RWPE1 (cell line): Measurements from ENCODE around the gene MINDY1.
A peak's percentile ranks its signal among the peaks of the same experiment; 100 is the strongest.

Source experiments
- CTCF ChIA-PET: fragments of 350-600 bp; sonication (Branson Sonifier 250); formaldehyde crosslinking; extraction: SDS; loops from one replicate; lab custom pipeline; 2021; lab: Yijun Ruan, JAX
- POLR2A ChIA-PET: fragments of 400-600 bp; formaldehyde crosslinking; extraction: SDS; loops from one replicate; lab custom pipeline; 2020; ENCODE audit warnings: antibody characterized with exemption; ENCODE audit not compliant: low non-redundant PET; lab: Yijun Ruan, JAX
- DNase-seq: peaks from one replicate; pipeline ENCODE4 v3.0.0; 2012; ENCODE audit warnings: low spot score
- H3K27ac ChIP-seq: fragments of 450-650 bp; 2 replicates; pipeline ENCODE4 v1.5.1; 2017
- TF ChIP-seq, protein P1 (sequence below): fragments of 450-650 bp; conservative IDR thresholded peaks from 2 replicates; pipeline ENCODE4 v1.5.1; 2017; ENCODE audit warnings: low read depth, mild to moderate bottlenecking

MINDY1 gene

DNA sequence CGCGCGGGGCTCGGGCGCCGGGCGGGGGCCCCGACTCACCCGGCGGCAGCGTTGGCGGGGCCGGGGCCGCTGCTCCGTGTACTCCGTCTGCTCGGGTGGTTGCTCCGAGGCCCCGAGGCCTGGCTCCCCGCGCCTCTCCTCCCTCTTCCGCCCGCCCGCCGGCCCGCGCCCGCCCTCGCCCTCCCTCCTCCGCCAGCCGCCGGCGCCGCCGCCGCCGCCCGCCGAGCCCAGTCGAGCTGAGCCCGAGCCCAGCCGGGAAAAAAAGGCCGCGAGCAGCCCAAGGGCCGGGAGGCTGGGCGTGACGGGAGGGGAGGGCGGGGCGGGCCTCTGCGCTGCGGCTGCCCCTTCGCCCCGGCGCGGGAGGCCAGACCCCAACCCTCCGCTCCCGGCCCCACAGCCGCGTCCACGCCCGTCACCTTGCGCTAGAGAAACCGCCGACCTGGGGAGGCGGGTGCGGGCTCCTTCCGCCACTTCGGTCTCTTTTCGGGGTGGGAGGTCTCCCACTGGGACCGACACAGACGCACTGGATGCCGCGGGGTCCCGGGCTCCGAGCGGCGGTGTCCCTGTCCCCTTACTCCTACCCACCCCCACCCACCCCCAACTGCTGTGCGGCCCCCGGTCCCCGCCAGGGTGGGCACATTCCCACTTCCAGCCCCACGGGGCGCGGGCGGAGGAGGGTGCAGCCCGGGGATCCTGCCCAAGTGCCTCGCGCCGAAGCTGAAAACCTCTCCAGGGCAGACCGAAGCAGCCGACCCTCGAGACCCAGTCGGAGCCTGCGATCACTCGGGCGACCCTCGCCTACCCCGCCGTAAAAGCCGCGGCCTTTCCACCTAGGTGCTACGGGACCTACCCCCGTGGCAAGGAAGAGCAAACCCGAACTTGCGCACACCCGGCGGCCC lies 31.9 kb downstream of the MINDY1 start, which contains the start of gene CERS2:
Gene CERS2 (minus strand): TSS at position 256 of the 899 bp plus-strand sequence. CDS start 5,745 bp downstream, outside the sequence.
- POLR2A ChIA-PET, result no interaction called here
- TF ChIP-seq, protein P1, sequence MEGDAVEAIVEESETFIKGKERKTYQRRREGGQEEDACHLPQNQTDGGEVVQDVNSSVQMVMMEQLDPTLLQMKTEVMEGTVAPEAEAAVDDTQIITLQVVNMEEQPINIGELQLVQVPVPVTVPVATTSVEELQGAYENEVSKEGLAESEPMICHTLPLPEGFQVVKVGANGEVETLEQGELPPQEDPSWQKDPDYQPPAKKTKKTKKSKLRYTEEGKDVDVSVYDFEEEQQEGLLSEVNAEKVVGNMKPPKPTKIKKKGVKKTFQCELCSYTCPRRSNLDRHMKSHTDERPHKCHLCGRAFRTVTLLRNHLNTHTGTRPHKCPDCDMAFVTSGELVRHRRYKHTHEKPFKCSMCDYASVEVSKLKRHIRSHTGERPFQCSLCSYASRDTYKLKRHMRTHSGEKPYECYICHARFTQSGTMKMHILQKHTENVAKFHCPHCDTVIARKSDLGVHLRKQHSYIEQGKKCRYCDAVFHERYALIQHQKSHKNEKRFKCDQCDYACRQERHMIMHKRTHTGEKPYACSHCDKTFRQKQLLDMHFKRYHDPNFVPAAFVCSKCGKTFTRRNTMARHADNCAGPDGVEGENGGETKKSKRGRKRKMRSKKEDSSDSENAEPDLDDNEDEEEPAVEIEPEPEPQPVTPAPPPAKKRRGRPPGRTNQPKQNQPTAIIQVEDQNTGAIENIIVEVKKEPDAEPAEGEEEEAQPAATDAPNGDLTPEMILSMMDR, result no peak
- H3K27ac ChIP-seq, result peak within 1 kb of the TSS; percentile 91
- peak; percentile 82 for DNase-seq
- CTCF ChIA-PET, result no interaction called here

GRCh38 chr1:150973836-150974579 lies 32.7 kb downstream of the MINDY1 start:
- TF ChIP-seq, protein P1, result no peak
- H3K27ac ChIP-seq, result peak overlapping the region; percentile 91
- no peak for DNase-seq
- CTCF ChIA-PET, result interaction anchor here (0.6 to 1.0 kb wide), 3 partner anchors 11 to 22 kb away, joined by 3 read pairs; no protein-coding TSS in a partner anchor
- POLR2A ChIA-PET, result no interaction called here

GRCh38 chr1:150973258-150973835 lies 33.4 kb downstream of the MINDY1 start:
- ChIA-PET CTCF (interaction anchor here (0.6 to 1.0 kb wide), 4 partner anchors 12 to 23 kb away, joined by 3 to 4 read pairs (median 3); no protein-coding TSS in a partner anchor), POLR2A (no interaction called here)
- TF ChIP-seq, protein P1, result no peak
- H3K27ac ChIP-seq, result peak overlapping the region; percentile 91
- DNase-seq, result no peak

DNA sequence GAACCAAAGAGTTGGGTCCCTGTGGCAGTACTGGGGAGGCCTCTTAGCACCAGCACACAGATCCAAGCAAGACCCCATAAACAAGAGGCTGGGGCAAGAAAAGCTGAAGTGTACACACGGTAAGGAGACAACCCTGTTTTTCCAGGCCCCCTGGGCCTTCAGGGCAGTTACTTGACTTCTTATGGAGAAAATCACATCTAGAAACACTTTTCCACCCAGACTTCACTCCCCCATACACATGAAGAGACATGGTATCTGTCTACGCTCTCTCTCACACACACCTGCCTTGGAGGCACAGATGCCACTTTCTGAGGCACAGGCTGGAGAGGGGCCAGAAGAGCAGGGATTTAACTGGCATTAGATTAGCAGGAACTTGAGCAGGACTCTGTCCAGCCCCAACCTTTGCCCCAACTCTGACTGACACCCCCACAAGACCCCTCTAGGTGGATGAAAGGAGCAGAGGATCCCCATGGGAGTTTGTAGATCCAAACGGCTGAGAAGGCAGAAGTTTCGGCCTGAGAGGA lies 34.2 kb downstream of the MINDY1 start:
- ChIA-PET POLR2A (no interaction called here), CTCF (interaction anchor here (0.6 kb wide), 1 partner anchor 17 kb away, joined by 4 read pairs; no protein-coding TSS in a partner anchor)
- peak overlapping the region; percentile 91 for H3K27ac ChIP-seq
- DNase-seq, result no peak
- TF ChIP-seq, protein P1, result no peak

DNA sequence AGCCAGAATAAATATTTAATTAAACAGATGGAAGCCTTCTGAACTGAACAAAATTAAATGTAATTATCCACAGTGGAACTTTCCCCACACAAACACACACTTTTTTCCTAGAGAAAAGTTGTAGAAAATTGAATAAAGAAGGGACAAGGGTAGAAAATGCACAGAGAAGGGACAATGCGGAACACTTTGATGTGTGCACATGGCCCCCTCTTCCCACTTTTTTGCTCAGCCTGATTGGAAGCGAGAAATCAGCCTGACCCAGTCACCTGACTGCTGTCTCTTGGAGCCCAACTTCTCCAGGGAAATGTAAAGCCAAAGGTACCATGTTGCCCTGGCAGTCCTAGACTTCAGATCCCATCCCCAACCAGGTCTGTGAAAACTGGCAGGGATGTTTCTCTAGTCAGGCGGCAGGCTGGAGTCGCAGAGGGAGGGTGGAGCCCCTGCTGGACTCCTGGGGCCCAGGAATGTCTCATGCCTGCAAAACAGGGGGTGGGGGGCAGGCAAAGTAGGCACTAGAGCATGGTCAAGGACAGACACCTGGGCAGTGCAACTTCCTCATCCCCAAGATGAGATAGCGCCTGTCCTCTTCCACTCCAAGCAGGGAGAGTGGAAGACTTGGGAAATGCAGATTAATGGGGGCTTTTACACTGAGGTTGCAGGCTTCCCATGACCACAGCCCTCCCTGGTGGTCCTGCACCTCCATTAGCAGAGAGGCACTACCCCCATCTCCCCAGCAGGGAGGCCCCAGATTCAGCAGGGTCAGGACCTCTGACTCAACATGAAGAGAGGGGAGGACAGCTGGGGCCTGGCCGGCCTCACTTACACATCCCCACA lies 34.9 kb downstream of the MINDY1 start:
- DNase-seq, result no peak
- H3K27ac ChIP-seq, result peak overlapping the region; percentile 91
- POLR2A ChIA-PET, result no interaction called here
- CTCF ChIA-PET, result no interaction called here
- TF ChIP-seq, protein P1, result no peak
